Measurements from ENCODE around the gene DHODH. TPM values are rescaled to one million over a fixed set of nuclear protein-coding genes. Genes with fewer than 3 reads are reported as not detected.

The DHODH gene
- total and polyA plus RNA-seq, 2 of the 13 experiments (the other 11 are each of a cell fraction or from before 2014, with no cell fraction given): 10.7 to 16.4 TPM

DNA sequence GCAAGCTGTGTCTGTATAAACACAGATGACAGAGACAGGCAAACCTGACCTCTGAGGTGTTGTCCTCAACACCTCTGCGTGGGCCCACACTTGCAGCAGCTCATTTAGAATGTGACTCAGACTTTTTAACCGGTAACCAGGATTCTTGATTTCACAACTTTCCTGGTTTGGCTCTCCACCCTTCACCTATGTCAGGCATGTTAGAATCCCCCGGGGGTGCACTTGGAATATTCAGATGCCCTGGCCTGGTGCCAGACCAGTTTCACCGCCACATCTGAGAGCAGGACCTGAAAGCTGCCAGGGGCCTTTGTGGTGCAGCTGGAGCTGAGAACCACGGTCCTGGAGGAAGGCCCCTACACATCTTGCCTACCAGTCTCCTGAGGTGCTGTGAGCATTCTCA is 4.8 kb downstream of the DHODH start:
- Histone ChIP-seq H3K79me2 (ENCODE audit: insufficient read depth, low read length) (peaks cover 4% of the 10 kb centered on the region), H3K27ac (ENCODE audit: extremely low read length, insufficient read depth, low read length) (no peak overlapping the region), H3K4me1 (ENCODE audit: insufficient read depth, low read length) (peaks cover 42% of the 10 kb centered on the region), H3K9me3 (ENCODE audit: low read length) (no peaks in the 10 kb centered on the region), H3K4me3 (replicated peaks in 1 of 3; ENCODE audit: insufficient read depth in 1 of 3, low read depth in 2 of 3, low read length in 3 of 3) (no peak overlapping the region), H4K20me1 (ENCODE audit: insufficient read depth, low read length) (no peaks in the 10 kb centered on the region), H3K4me2 (ENCODE audit: low read depth, low read length) (no peak overlapping the region), H2AFZ (ENCODE audit: low read length) (no peak overlapping the region), H3K9ac (ENCODE audit: insufficient read depth, low read depth, low read length) (no peak overlapping the region), H3K36me3 (replicated peaks in 1 of 2; ENCODE audit: control insufficient read depth in 1 of 2, insufficient read depth in 2 of 2, low read length in 2 of 2) (peaks cover 4 to 26% of the 10 kb centered on the region in 2 experiments), H3K27me3 (ENCODE audit: control insufficient read depth in 1 of 2, insufficient read depth in 2 of 2, low read length in 2 of 2) (no peaks in the 10 kb centered on the region; a peak in 1 of 5 replicates)
- DNase-seq (ENCODE audit: low spot score): no peak
- in situ Hi-C loops (cut with HindIII; ENCODE audit: extremely low pct_ligation_motif_present, low pct_unique_long_range_greater_than_20kb): no loop called here
- ChIA-PET POLR2A (interaction anchor here (0.7 to 2.0 kb wide), 3 partner anchors 12 to 80 kb away, joined by 5 to 6 read pairs (median 5); partner anchors contain the start of genes DHX38 and TXNL4B), CTCF (ENCODE audit: low intra/inter-chr PET ratio, low total read pairs) (no interaction called here)
- BruUV-seq (replicated peaks): no TSS peak
- no peak for ATAC-seq
- 0 out of 2 replicates have a peak, but pooled peaks have one; percentile 49 for TF ChIP-seq ZNF253 (CRISPR knock-in tag; IDR thresholded peaks at IDR 0.05; ENCODE audit: borderline replicate concordance)
- peak; percentile 46; the same call in 1 of the 2 replicates for TF ChIP-seq CEBPB (IDR thresholded peaks at IDR 0.05; ENCODE audit: borderline replicate concordance, low read depth, low read length)
- 0 out of 2 replicates have a peak, but pooled peaks have one; percentile 24 for TF ChIP-seq FOSL2 (CRISPR knock-in tag; IDR thresholded peaks at IDR 0.05)
- no peak for TF ChIP-seq KLF13 (CRISPR knock-in tag; IDR thresholded peaks at IDR 0.05)
- WGBS (ENCODE audit: low lambda C conversion rate): 67% methylated on average over 5 of the region's 5 CpGs
- intact Hi-C loops (cut with micrococcal nuclease; ENCODE audit: unreplicated experiment): no loop called here
- FAIRE-seq: no peak

DNA sequence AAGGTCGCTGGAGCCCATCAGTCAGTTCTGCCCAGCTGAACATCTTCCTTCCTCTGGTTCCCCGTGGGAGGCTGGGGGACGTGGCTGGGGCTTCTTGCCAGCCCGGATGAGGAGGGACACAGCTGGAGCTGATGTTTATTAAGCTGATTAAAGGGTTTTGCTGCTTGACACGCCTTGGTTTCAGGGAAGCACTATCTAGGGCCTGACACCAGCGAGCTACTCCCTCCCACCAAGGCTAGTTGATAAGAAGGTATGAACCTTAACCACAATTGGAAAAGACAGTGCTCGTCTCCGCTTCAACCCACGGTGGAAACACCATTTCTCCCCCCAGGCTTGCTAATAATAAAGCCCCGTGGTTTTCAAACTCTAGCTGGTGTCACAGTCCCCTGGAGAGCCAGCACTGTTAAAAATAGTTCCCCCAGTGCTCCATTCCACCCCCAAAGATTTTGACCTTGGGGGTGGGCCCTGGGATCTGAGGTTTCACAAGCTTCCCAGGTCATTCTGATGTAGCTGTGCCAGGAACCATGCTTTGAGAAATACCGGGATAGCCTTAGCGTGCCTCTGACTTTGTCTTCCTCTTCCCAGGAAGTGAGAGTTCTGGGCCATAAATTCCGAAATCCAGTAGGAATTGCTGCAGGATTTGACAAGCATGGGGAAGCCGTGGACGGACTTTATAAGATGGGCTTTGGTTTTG is 5.5 kb downstream of the DHODH start:
- no peak overlapping the region for H2AFZ ChIP-seq (ENCODE audit: low read length)
- no peaks in the 10 kb centered on the region for H3K9me3 ChIP-seq (ENCODE audit: low read length)
- no peak for ATAC-seq
- H3K9ac ChIP-seq (ENCODE audit: insufficient read depth, low read depth, low read length): no peak overlapping the region
- no peaks in the 10 kb centered on the region for H3K79me2 ChIP-seq (ENCODE audit: insufficient read depth, low read length)
- no peak for FAIRE-seq
- no peaks in the 10 kb centered on the region for H4K20me1 ChIP-seq (ENCODE audit: insufficient read depth, low read length)
- no TSS peak for BruUV-seq (replicated peaks)
- intact Hi-C loops (cut with micrococcal nuclease; ENCODE audit: unreplicated experiment) (no loop called here), in situ Hi-C loops (cut with HindIII; ENCODE audit: extremely low pct_ligation_motif_present, low pct_unique_long_range_greater_than_20kb) (no loop called here)
- H3K27ac ChIP-seq (ENCODE audit: extremely low read length, insufficient read depth, low read length): no peak overlapping the region
- ChIA-PET POLR2A (interaction anchor here (0.7 to 2.0 kb wide), 4 partner anchors 12 to 80 kb away, joined by 4 to 6 read pairs (median 5); partner anchors contain the start of genes DHX38, HP and TXNL4B), CTCF (ENCODE audit: low intra/inter-chr PET ratio, low total read pairs) (no interaction called here)
- TF ChIP-seq ZNF230 (CRISPR knock-in tag; IDR thresholded peaks at IDR 0.05) (no peak), PRDM15 (CRISPR knock-in tag; IDR thresholded peaks at IDR 0.05) (peak; percentile 59; the same call in 1 of the 2 replicates)
- no peak overlapping the region for H3K4me2 ChIP-seq (ENCODE audit: low read depth, low read length)
- no peaks in the 10 kb centered on the region for H3K27me3 ChIP-seq (ENCODE audit: control insufficient read depth in 1 of 2, insufficient read depth in 2 of 2, low read length in 2 of 2)
- DNase-seq (ENCODE audit: low spot score): no peak
- H3K36me3 ChIP-seq (replicated peaks in 1 of 2; ENCODE audit: control insufficient read depth in 1 of 2, insufficient read depth in 2 of 2, low read length in 2 of 2): peaks cover 8 to 30% of the 10 kb centered on the region in 2 experiments
- 90% methylated on average over 15 of the region's 15 CpGs for WGBS (ENCODE audit: low lambda C conversion rate)
- peaks cover 42% of the 10 kb centered on the region for H3K4me1 ChIP-seq (ENCODE audit: insufficient read depth, low read length)
- no peak overlapping the region for H3K4me3 ChIP-seq (replicated peaks in 1 of 3; ENCODE audit: insufficient read depth in 1 of 3, low read depth in 2 of 3, low read length in 3 of 3)
